ENCODE measurements around the gene APOF.

- TF ChIP-seq CTCF (IDR thresholded peaks at IDR 0.05): no peak; the same call in 2 of the 3 replicates
- no peak for TF ChIP-seq NFE2L2 (conservative IDR thresholded peaks at IDR 0.05; ENCODE audit: low read length)
- TF ChIP-seq POLR2A (IDR thresholded peaks at IDR 0.05; ENCODE audit: low read length): 0 out of 2 replicates have a peak, but pooled peaks have one; percentile 18
- TF ChIP-seq REST (IDR thresholded peaks at IDR 0.05): no peak; the same call in 1 of the 2 replicates
- TF ChIP-seq EP300 (IDR thresholded peaks at IDR 0.05): no peak
- no peak for TF ChIP-seq CHD2 (IDR thresholded peaks at IDR 0.05; ENCODE audit: low read length, partially characterized antibody)
- TF ChIP-seq MAX (IDR thresholded peaks at IDR 0.05): no peak
- TF ChIP-seq JUN (IDR thresholded peaks at IDR 0.05): no peak
- TF ChIP-seq MAZ (IDR thresholded peaks at IDR 0.05; ENCODE audit: borderline replicate concordance, low read depth, low read length): no peak
- TF ChIP-seq RAD21 (conservative IDR thresholded peaks at IDR 0.05 in 1 of 2, IDR thresholded peaks at IDR 0.05 in 1 of 2): no peak
Measured at GRCh38 chr12:56334490-56334793, 28.2 kb downstream of the APOF start.
